Stimulated activated naive CD8-positive, alpha-beta T cell treated with anti-CD3 and anti-CD28 coated beads, Interleukin-15, Interleukin-2, amounts not matched to agents 100 ng/mL and 50 ng/mL, for 24 hours (primary cell): ENCODE data around the gene FAM13A.
"Not testable (repeated sequence)": the region's sequence is repeated elsewhere in the genome, so short reads cannot be mapped to it uniquely, and the experiment has no call there.

Source experiments
- H3K27ac Mint-ChIP-seq: one replicate; pipeline ENCODE4 v1.8.0; 2021; ENCODE audit warnings: mild to moderate bottlenecking, mixed read lengths
- H3K27me3 Mint-ChIP-seq: one replicate; pipeline ENCODE4 v1.8.0; 2021; ENCODE audit warnings: mixed read lengths
- H3K36me3 Mint-ChIP-seq: one replicate; pipeline ENCODE4 v1.8.0; 2021; ENCODE audit warnings: low read depth, mixed read lengths
- H3K4me1 Mint-ChIP-seq: one replicate; pipeline ENCODE4 v1.8.0; 2021; ENCODE audit warnings: low read depth, mixed read lengths
- H3K4me3 Mint-ChIP-seq: one replicate; pipeline ENCODE4 v1.8.0; 2021; ENCODE audit warnings: mild to moderate bottlenecking, mixed read lengths
- H3K9me3 Mint-ChIP-seq: one replicate; pipeline ENCODE4 v1.8.0; 2021; ENCODE audit warnings: mixed read lengths

The FAM13A gene

GRCh38 chr4:88998891-88999290 lies 58.1 kb downstream of the FAM13A start:
- H3K4me1 Mint-ChIP-seq = no peaks in the 10 kb centered on the region

GRCh38 chr4:88998001-88998400 lies 59.0 kb downstream of the FAM13A start:
- no peaks in the 10 kb centered on the region for H3K4me1 Mint-ChIP-seq
- no peaks in the 10 kb centered on the region for H3K27me3 Mint-ChIP-seq
- no peak overlapping the region for H3K4me3 Mint-ChIP-seq
- no peaks in the 10 kb centered on the region for H3K9me3 Mint-ChIP-seq
- no peak overlapping the region for H3K27ac Mint-ChIP-seq
- no peaks in the 10 kb centered on the region for H3K36me3 Mint-ChIP-seq

More at GRCh38 chr4:88998891-88999290, 58.1 kb downstream of the FAM13A start:
- H3K9me3 Mint-ChIP-seq = no peaks in the 10 kb centered on the region
- no peaks in the 10 kb centered on the region for H3K36me3 Mint-ChIP-seq
- H3K27ac Mint-ChIP-seq = no peak overlapping the region
- no peak overlapping the region for H3K4me3 Mint-ChIP-seq
- no peaks in the 10 kb centered on the region for H3K27me3 Mint-ChIP-seq

DNA sequence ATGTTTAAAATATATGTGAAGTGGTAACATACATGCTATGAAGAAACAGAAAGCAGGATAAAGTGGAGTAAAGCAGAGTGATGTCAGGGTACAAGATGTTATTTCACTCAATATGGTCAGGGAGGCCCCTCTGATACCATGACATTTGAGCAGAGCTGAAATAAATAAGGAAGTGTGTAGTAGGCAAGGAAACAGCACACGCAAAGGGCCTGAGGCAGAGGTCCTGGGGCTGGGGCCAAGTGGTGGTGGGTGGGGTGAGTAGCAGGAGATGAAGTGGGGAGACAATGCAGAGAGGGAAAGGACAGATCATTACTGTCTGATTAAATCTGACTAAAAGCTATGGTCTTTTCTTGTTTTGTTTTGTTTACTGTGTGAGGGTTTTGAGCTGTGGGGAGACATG lies 61.1 kb downstream of the FAM13A start:
- no peaks in the 10 kb centered on the region for H3K4me1 Mint-ChIP-seq
- no peaks in the 10 kb centered on the region for H3K36me3 Mint-ChIP-seq
- H3K4me3 Mint-ChIP-seq = no peak overlapping the region
- no peak overlapping the region for H3K27ac Mint-ChIP-seq
- no peaks in the 10 kb centered on the region for H3K27me3 Mint-ChIP-seq
- no peaks in the 10 kb centered on the region for H3K9me3 Mint-ChIP-seq

GRCh38 chr4:88995257-88995656 lies 61.7 kb downstream of the FAM13A start:
- H3K4me1 Mint-ChIP-seq, H3K36me3 Mint-ChIP-seq, H3K4me3 Mint-ChIP-seq, H3K9me3 Mint-ChIP-seq, H3K27ac Mint-ChIP-seq, H3K27me3 Mint-ChIP-seq: not testable (repeated sequence)

DNA sequence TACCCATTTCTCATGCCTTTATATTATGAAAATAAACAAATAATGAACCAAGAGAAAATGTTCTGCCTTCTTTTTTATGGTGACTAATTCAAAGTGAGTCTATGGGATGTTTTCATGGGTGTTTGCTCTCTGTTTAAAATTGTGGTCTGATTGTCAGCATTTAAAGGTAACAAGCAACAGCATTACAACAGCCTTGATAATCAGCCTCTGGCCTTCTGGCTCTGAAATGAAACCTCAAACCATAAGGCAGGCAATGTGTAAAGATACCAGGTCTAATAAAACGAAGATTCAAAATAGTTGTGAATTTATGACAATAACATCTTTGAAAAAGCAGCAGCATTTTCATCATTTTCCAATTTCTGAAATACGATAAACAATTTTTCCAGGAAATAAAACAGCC lies 63.7 kb downstream of the FAM13A start:
- Mint-ChIP-seq H3K27ac (no peak overlapping the region), H3K4me1 (no peaks in the 10 kb centered on the region), H3K36me3 (no peaks in the 10 kb centered on the region), H3K9me3 (no peaks in the 10 kb centered on the region), H3K4me3 (no peak overlapping the region), H3K27me3 (no peaks in the 10 kb centered on the region)

DNA sequence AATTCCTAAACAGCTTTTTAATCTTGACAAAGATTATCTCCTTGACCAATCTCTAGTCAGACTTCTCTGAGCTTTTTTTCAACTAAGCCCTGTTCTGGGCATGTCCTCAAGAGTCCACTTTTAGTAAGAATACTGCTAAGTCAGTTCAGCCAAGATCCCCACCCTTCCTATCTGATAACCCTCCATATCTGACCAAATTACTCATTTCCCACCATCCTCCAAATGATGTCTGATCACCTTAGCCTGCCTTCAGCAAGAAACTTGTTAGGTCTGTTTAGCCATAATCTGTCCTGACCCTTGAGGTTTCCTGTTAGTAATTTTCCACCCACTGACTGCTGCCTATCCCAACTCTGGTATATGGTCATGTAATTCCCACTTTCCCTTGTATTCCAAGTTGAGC lies 65.2 kb downstream of the FAM13A start:
- H3K4me1 Mint-ChIP-seq = no peaks in the 10 kb centered on the region
- H3K9me3 Mint-ChIP-seq = no peaks in the 10 kb centered on the region
- H3K27me3 Mint-ChIP-seq = no peaks in the 10 kb centered on the region
- H3K4me3 Mint-ChIP-seq = no peak overlapping the region
- no peaks in the 10 kb centered on the region for H3K36me3 Mint-ChIP-seq
- H3K27ac Mint-ChIP-seq = no peak overlapping the region

DNA sequence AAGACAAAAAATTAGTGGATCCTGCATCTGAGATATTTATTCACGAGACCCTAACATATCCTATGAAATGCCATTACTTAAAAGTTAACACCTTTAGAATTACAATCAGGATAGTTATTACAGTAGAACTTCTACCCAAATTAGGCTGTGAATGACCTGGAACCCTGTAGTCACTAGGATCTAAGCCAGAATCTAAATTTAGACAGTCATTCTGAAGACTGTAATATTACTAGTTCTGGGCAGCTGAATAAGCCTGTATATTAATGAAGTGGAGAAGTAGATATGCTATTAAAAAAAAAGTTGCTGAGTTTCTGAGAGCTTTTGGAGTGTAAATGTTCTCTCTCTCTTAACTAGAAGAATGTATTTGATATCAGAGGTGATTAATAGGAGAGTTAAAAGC lies 67.0 kb downstream of the FAM13A start:
- no peaks in the 10 kb centered on the region for H3K4me1 Mint-ChIP-seq
- H3K4me3 Mint-ChIP-seq = no peak overlapping the region
- no peaks in the 10 kb centered on the region for H3K27me3 Mint-ChIP-seq
- no peak overlapping the region for H3K27ac Mint-ChIP-seq
- H3K9me3 Mint-ChIP-seq = no peaks in the 10 kb centered on the region
- H3K36me3 Mint-ChIP-seq = no peaks in the 10 kb centered on the region

GRCh38 chr4:88985088-88985773 lies 71.8 kb downstream of the FAM13A start:
- no peak overlapping the region for H3K27ac Mint-ChIP-seq
- H3K9me3 Mint-ChIP-seq = no peaks in the 10 kb centered on the region
- H3K4me3 Mint-ChIP-seq = no peak overlapping the region
- no peaks in the 10 kb centered on the region for H3K36me3 Mint-ChIP-seq
- peaks cover 4% of the 10 kb centered on the region for H3K27me3 Mint-ChIP-seq
- no peaks in the 10 kb centered on the region for H3K4me1 Mint-ChIP-seq

GRCh38 chr4:88982757-88983156 lies 74.2 kb downstream of the FAM13A start:
- H3K27ac Mint-ChIP-seq = no peak overlapping the region
- H3K9me3 Mint-ChIP-seq = no peaks in the 10 kb centered on the region
- H3K36me3 Mint-ChIP-seq = no peaks in the 10 kb centered on the region
- H3K4me3 Mint-ChIP-seq = no peak overlapping the region
- H3K4me1 Mint-ChIP-seq = no peaks in the 10 kb centered on the region
- H3K27me3 Mint-ChIP-seq = peaks cover 4% of the 10 kb centered on the region

- no peaks in the 10 kb centered on the region for H3K9me3 Mint-ChIP-seq
- H3K27me3 Mint-ChIP-seq = peaks cover 4% of the 10 kb centered on the region
- H3K4me3 Mint-ChIP-seq = no peak overlapping the region
- no peak overlapping the region for H3K27ac Mint-ChIP-seq
- H3K4me1 Mint-ChIP-seq = no peaks in the 10 kb centered on the region
- no peaks in the 10 kb centered on the region for H3K36me3 Mint-ChIP-seq
Measured at GRCh38 chr4:88981993-88982392, 75.0 kb downstream of the FAM13A start.

DNA sequence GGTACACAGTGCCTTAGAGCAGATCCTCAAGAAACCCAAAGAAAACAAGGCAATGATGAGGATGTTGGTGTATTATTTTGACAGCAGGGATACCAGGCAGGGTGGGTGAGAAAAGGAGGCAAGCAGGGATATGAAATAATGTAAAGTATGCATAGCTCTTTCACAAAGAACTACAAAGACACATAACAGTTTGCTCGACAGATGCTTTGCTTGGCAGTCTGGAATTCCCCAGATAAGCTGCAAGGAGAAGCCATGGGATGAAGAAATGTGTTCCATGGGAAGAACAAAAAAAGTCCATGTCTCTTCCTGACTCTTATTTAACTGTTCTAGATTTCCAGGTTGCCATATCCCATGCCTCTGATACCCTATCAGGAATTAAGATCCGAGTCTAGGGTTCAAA lies 75.4 kb downstream of the FAM13A start:
- H3K27me3 Mint-ChIP-seq = peaks cover 4% of the 10 kb centered on the region

DNA sequence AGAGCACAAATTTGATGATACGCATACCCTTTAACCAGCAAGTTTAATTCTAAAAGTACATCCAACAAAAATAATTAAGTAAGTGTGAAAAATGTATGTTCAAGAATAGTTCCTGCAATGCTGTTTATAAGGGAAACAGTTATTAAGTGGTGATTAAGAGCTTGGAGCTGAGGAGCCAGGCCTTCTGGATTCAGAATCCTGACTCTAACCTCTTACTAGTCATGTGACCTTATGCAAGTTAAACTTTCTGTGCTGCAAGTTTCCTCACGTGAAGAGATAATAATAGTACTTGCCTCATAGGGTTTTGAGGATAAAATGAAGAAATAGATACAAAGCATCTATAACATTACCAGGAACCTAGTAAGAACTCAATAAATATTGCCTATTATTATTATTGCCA lies 77.7 kb downstream of the FAM13A start:
- peaks cover 3% of the 10 kb centered on the region for H3K27me3 Mint-ChIP-seq
- no peaks in the 10 kb centered on the region for H3K4me1 Mint-ChIP-seq
- no peaks in the 10 kb centered on the region for H3K9me3 Mint-ChIP-seq
- H3K36me3 Mint-ChIP-seq = no peaks in the 10 kb centered on the region
- no peak overlapping the region for H3K27ac Mint-ChIP-seq
- no peak overlapping the region for H3K4me3 Mint-ChIP-seq

More for the DNA sequence above, 75.4 kb downstream of the FAM13A start:
- Mint-ChIP-seq H3K4me1 (no peaks in the 10 kb centered on the region), H3K4me3 (no peak overlapping the region), H3K27ac (no peak overlapping the region), H3K9me3 (no peaks in the 10 kb centered on the region), H3K36me3 (no peaks in the 10 kb centered on the region)

- Mint-ChIP-seq H3K4me3 (no peak overlapping the region), H3K27ac (no peak overlapping the region), H3K36me3 (no peaks in the 10 kb centered on the region), H3K9me3 (peaks cover 10% of the 10 kb centered on the region), H3K27me3 (no peaks in the 10 kb centered on the region), H3K4me1 (no peaks in the 10 kb centered on the region)
Measured at GRCh38 chr4:88976775-88977035, 80.3 kb downstream of the FAM13A start.

DNA sequence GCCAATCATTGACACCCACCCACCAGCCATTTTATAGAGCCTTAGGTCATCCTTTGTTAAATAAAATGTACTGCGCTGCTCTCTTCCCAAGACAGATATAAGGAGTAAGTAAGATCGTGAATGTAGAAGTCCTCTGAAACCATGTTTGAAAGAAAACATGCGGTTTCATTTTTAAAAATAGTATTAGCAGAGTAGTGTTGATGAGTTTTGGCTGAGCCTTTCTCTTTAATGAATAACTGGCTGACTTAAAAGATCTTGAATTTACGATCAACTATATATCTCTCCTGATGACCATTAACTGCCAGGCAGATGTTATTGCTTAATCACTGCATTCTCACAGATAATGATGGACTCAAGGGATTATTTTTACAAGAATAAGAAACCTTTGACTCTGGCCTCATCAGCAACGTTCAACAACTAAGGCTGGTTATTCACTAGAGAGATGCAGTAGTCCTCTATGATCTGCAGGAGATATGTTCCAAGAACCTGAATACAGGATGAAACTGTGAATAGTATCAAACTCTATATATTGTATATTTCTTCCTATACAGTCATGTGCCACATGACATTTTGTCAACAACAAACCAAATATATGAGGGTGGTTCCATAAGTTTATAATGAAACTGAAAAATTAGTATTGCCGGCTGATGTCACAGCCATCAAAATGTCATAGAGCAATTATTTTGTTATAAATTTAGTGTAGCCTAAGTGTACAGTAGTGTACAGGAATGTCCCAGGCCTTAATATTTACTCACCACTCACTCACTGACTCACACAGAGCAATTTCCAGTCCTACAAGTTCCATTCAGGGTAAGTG lies 80.8 kb downstream of the FAM13A start:
- Mint-ChIP-seq H3K27me3 (no peaks in the 10 kb centered on the region), H3K27ac (no peak overlapping the region), H3K9me3 (peaks cover 10% of the 10 kb centered on the region), H3K4me3 (no peak overlapping the region), H3K36me3 (no peaks in the 10 kb centered on the region), H3K4me1 (no peaks in the 10 kb centered on the region)

DNA sequence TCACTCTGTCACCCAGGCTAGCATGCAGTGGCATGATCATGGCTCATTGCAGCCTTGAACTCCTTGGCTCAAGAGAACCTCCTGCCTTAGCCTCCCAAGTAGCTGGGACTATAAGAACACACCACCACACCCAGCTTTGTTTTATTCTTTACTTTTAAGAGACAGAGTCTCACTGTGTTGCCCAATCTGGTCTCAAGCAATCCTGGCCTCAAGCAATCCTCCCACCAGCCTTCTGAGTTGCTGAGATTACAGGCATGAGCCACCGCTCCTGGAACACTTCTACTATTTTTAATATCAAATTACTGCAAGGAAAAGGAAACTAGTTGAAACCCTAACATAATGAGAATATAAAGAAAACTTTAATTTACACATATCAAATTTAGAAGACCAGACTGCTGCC lies 85.4 kb downstream of the FAM13A start:
- Mint-ChIP-seq H3K9me3 (peaks cover 10% of the 10 kb centered on the region), H3K27me3 (no peaks in the 10 kb centered on the region), H3K27ac (no peak overlapping the region), H3K4me3 (no peak overlapping the region), H3K36me3 (no peaks in the 10 kb centered on the region), H3K4me1 (no peaks in the 10 kb centered on the region)

DNA sequence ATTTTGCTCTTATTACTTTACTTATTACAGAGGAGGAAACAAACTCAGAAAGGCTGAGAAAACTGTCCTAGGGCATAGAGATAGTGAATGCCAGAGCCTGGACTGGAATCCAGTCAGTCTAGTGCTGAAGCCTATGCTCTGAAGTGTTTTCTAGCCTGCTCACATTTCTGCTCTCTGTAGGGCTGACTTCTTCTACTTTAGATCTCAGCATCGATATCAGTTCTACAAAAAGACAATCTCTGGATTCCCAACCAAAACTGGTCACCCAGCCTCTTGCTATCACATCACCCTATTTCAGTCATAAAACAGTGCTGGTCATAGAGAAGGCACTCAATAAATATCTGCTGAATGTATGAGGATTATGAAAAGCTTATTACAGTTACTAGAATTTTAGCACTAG lies 87.2 kb downstream of the FAM13A start:
- no peaks in the 10 kb centered on the region for H3K4me1 Mint-ChIP-seq
- no peak overlapping the region for H3K4me3 Mint-ChIP-seq
- H3K9me3 Mint-ChIP-seq = peaks cover 10% of the 10 kb centered on the region
- H3K27me3 Mint-ChIP-seq = no peaks in the 10 kb centered on the region
- no peak overlapping the region for H3K27ac Mint-ChIP-seq
- H3K36me3 Mint-ChIP-seq = no peaks in the 10 kb centered on the region
